ENCODE data around the gene CXorf49. TPM values are rescaled to one million over a fixed set of nuclear protein-coding genes. Genes with fewer than 3 reads are reported as not detected.
"Not testable (repeated sequence)": the region's sequence is repeated elsewhere in the genome, so short reads cannot be mapped to it uniquely, and the experiment has no call there.

Gene CXorf49
- polyA plus RNA-seq, 1 donor (not counting 4 experiments of a cell fraction or from before 2014, with no cell fraction given): not detected

DNA sequence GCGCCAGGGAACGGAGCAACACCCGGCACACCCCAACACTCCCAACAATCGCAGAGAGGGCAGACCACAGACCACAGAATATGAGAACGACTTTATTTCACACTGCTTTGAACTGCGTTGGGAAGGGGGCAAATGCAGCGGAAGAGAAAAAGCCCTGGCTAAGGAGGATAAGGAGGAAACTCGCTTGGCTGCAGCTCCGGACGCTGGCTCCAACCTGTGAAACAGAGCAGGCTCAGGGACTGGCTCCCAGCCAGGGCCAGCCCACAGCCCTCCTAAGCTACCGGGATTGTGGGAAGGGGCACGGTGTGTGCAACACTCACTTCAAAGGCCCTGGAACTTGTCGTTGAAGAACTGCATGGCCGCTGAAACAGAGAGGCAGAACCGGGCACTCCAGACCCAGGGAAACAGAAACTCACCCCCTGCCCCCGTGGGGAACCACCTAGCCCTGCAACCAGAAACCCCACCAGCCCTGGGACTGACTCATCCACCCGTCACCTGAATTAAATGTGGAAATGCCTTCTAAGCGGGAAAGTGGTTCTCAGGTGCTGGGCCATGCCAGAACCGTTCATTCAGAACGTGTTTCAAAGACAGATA, 42.7 kb upstream of the CXorf49 start:
- not testable (repeated sequence) for FAIRE-seq; H2AFZ ChIP-seq (ENCODE audit: control insufficient read depth, low read length)

DNA sequence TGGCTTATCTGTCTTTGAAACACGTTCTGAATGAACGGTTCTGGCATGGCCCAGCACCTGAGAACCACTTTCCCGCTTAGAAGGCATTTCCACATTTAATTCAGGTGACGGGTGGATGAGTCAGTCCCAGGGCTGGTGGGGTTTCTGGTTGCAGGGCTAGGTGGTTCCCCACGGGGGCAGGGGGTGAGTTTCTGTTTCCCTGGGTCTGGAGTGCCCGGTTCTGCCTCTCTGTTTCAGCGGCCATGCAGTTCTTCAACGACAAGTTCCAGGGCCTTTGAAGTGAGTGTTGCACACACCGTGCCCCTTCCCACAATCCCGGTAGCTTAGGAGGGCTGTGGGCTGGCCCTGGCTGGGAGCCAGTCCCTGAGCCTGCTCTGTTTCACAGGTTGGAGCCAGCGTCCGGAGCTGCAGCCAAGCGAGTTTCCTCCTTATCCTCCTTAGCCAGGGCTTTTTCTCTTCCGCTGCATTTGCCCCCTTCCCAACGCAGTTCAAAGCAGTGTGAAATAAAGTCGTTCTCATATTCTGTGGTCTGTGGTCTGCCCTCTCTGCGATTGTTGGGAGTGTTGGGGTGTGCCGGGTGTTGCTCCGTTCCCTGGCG, 2.3 kb upstream of the CXorf49 start:
- H2AFZ ChIP-seq (ENCODE audit: control insufficient read depth, low read length); H3K9me3 ChIP-seq (ENCODE audit: control insufficient read depth, low read depth, low read length); H3K9me1 ChIP-seq (ENCODE audit: control insufficient read depth, extremely low read depth, insufficient read depth, low read length); H3K36me3 ChIP-seq (ENCODE audit: control insufficient read depth in 2 of 2, extremely low read depth in 1 of 2, insufficient read depth in 2 of 2, low read length in 2 of 2); H3K4me2 ChIP-seq (ENCODE audit: control insufficient read depth, extremely low read depth, insufficient read depth, low read depth, low read length); H3K27me3 ChIP-seq (ENCODE audit: control insufficient read depth, extremely low read depth, insufficient read depth, low read length); H3K79me2 ChIP-seq (ENCODE audit: control insufficient read depth, insufficient read depth, low read length); H3K27ac ChIP-seq (ENCODE audit: control insufficient read depth, insufficient read depth, low read length); H3K4me3 ChIP-seq (ENCODE audit: control insufficient read depth in 2 of 3, extremely low read depth in 1 of 3, insufficient read depth in 2 of 3, low read depth in 1 of 3, low read length in 3 of 3); H3K4me1 ChIP-seq (ENCODE audit: control insufficient read depth, extremely low read depth, insufficient read depth, low read length); DNase-seq (ENCODE audit: low read depth, low spot score); H3K9ac ChIP-seq (ENCODE audit: control insufficient read depth, extremely low read depth, insufficient read depth, low read length); dilution Hi-C loops (cut with MboI; ENCODE audit: extremely low pct_ligation_motif_present, low sequenced_read_pairs); H4K20me1 ChIP-seq (ENCODE audit: control insufficient read depth, extremely low read depth, insufficient read depth, low read length); FAIRE-seq: not testable (repeated sequence)

More for the DNA sequence above, 42.7 kb upstream of the CXorf49 start:
- H3K36me3 ChIP-seq (ENCODE audit: control insufficient read depth in 2 of 2, extremely low read depth in 1 of 2, insufficient read depth in 2 of 2, low read length in 2 of 2); dilution Hi-C loops (cut with MboI; ENCODE audit: extremely low pct_ligation_motif_present, low sequenced_read_pairs); H3K79me2 ChIP-seq (ENCODE audit: control insufficient read depth, insufficient read depth, low read length); H3K4me3 ChIP-seq (ENCODE audit: control insufficient read depth in 2 of 3, extremely low read depth in 1 of 3, insufficient read depth in 2 of 3, low read depth in 1 of 3, low read length in 3 of 3); H3K9ac ChIP-seq (ENCODE audit: control insufficient read depth, extremely low read depth, insufficient read depth, low read length); H3K9me3 ChIP-seq (ENCODE audit: control insufficient read depth, low read depth, low read length); DNase-seq (ENCODE audit: low read depth, low spot score); H3K27ac ChIP-seq (ENCODE audit: control insufficient read depth, insufficient read depth, low read length); H4K20me1 ChIP-seq (ENCODE audit: control insufficient read depth, extremely low read depth, insufficient read depth, low read length); H3K4me2 ChIP-seq (ENCODE audit: control insufficient read depth, extremely low read depth, insufficient read depth, low read depth, low read length); H3K27me3 ChIP-seq (ENCODE audit: control insufficient read depth, extremely low read depth, insufficient read depth, low read length); H3K9me1 ChIP-seq (ENCODE audit: control insufficient read depth, extremely low read depth, insufficient read depth, low read length); H3K4me1 ChIP-seq (ENCODE audit: control insufficient read depth, extremely low read depth, insufficient read depth, low read length): not testable (repeated sequence)

DNA sequence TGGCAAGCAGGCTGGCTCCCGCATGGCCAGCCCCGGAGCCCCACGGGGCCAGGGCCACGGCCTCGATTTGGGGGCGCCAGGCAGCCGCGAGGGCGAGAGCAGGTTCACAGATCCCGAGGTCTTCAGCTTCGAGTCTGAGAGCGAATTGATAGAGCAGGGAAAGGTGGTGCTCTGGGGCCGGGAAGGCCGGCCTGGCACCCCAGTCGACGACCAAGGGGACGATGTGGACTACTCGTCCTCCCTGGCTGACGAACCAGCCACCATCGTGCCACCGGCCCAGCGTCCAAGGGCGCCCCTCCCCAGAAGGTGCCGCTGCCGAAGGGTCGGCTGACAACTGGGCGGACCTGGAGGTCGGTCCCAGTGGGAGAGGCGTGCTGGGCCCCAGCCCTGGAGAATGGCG, 1.1 kb upstream of the CXorf49 start:
- H3K4me3 ChIP-seq (ENCODE audit: control insufficient read depth in 2 of 3, extremely low read depth in 1 of 3, insufficient read depth in 2 of 3, low read depth in 1 of 3, low read length in 3 of 3); H3K9me3 ChIP-seq (ENCODE audit: control insufficient read depth, low read depth, low read length); H2AFZ ChIP-seq (ENCODE audit: control insufficient read depth, low read length); H3K36me3 ChIP-seq (ENCODE audit: control insufficient read depth in 2 of 2, extremely low read depth in 1 of 2, insufficient read depth in 2 of 2, low read length in 2 of 2); H3K4me1 ChIP-seq (ENCODE audit: control insufficient read depth, extremely low read depth, insufficient read depth, low read length); dilution Hi-C loops (cut with MboI; ENCODE audit: extremely low pct_ligation_motif_present, low sequenced_read_pairs); DNase-seq (ENCODE audit: low read depth, low spot score); H3K4me2 ChIP-seq (ENCODE audit: control insufficient read depth, extremely low read depth, insufficient read depth, low read depth, low read length); FAIRE-seq; H3K27ac ChIP-seq (ENCODE audit: control insufficient read depth, insufficient read depth, low read length); H3K9me1 ChIP-seq (ENCODE audit: control insufficient read depth, extremely low read depth, insufficient read depth, low read length); H3K9ac ChIP-seq (ENCODE audit: control insufficient read depth, extremely low read depth, insufficient read depth, low read length); H3K27me3 ChIP-seq (ENCODE audit: control insufficient read depth, extremely low read depth, insufficient read depth, low read length); H4K20me1 ChIP-seq (ENCODE audit: control insufficient read depth, extremely low read depth, insufficient read depth, low read length); H3K79me2 ChIP-seq (ENCODE audit: control insufficient read depth, insufficient read depth, low read length): not testable (repeated sequence)

DNA sequence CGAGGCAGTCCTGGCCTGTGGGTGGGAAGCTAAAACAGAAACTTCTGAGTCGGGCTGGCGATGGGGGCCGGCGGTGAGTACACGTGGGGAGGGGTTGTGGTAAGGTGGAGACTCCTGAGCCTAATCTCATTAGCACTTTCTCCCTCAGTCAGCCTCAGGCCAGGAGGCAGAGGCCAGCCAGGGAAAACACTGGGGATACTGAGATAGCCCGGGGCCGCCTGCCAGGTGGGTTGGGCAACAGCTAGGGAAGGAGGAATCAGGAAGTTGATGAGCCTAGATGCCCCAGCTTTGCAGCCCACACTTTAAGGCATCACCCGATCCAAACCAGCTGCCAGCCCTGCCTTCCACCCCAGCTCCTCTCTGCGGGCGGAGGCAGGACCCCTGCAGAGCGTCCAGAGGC, 1.8 kb downstream of the CXorf49 start:
- H3K36me3 ChIP-seq (ENCODE audit: control insufficient read depth in 2 of 2, extremely low read depth in 1 of 2, insufficient read depth in 2 of 2, low read length in 2 of 2); FAIRE-seq; H3K27me3 ChIP-seq (ENCODE audit: control insufficient read depth, extremely low read depth, insufficient read depth, low read length); H3K79me2 ChIP-seq (ENCODE audit: control insufficient read depth, insufficient read depth, low read length); H3K4me2 ChIP-seq (ENCODE audit: control insufficient read depth, extremely low read depth, insufficient read depth, low read depth, low read length); H3K9me3 ChIP-seq (ENCODE audit: control insufficient read depth, low read depth, low read length); H3K27ac ChIP-seq (ENCODE audit: control insufficient read depth, insufficient read depth, low read length); dilution Hi-C loops (cut with MboI; ENCODE audit: extremely low pct_ligation_motif_present, low sequenced_read_pairs); H3K4me3 ChIP-seq (ENCODE audit: control insufficient read depth in 2 of 3, extremely low read depth in 1 of 3, insufficient read depth in 2 of 3, low read depth in 1 of 3, low read length in 3 of 3); H2AFZ ChIP-seq (ENCODE audit: control insufficient read depth, low read length); H3K9me1 ChIP-seq (ENCODE audit: control insufficient read depth, extremely low read depth, insufficient read depth, low read length); H4K20me1 ChIP-seq (ENCODE audit: control insufficient read depth, extremely low read depth, insufficient read depth, low read length); DNase-seq (ENCODE audit: low read depth, low spot score); H3K9ac ChIP-seq (ENCODE audit: control insufficient read depth, extremely low read depth, insufficient read depth, low read length); H3K4me1 ChIP-seq (ENCODE audit: control insufficient read depth, extremely low read depth, insufficient read depth, low read length): not testable (repeated sequence)

DNA sequence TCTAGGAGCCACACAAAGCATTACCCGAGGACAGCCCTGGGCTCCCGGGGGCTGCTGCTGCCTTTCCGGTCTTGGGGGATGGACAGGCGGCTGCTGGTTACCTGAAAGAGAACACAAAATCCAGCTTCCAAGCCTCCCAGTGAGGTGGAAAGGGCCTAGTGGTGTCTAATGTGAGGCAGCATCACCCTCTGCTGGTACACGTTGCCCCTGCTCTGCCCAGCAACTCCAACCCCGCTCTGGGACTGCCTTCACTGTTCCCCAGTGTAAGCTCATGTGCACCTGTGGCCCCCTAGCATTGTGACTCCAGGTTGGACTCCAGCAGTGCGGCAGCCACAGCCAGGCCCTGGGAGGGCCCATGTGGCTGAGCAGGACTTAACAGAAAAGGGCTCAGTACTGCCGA, 2.5 kb downstream of the CXorf49 start:
- H4K20me1 ChIP-seq (ENCODE audit: control insufficient read depth, extremely low read depth, insufficient read depth, low read length); H3K36me3 ChIP-seq (ENCODE audit: control insufficient read depth in 2 of 2, extremely low read depth in 1 of 2, insufficient read depth in 2 of 2, low read length in 2 of 2); FAIRE-seq; H3K9ac ChIP-seq (ENCODE audit: control insufficient read depth, extremely low read depth, insufficient read depth, low read length); dilution Hi-C loops (cut with MboI; ENCODE audit: extremely low pct_ligation_motif_present, low sequenced_read_pairs); H3K27me3 ChIP-seq (ENCODE audit: control insufficient read depth, extremely low read depth, insufficient read depth, low read length); H3K4me3 ChIP-seq (ENCODE audit: control insufficient read depth in 2 of 3, extremely low read depth in 1 of 3, insufficient read depth in 2 of 3, low read depth in 1 of 3, low read length in 3 of 3); H3K4me2 ChIP-seq (ENCODE audit: control insufficient read depth, extremely low read depth, insufficient read depth, low read depth, low read length); H3K9me1 ChIP-seq (ENCODE audit: control insufficient read depth, extremely low read depth, insufficient read depth, low read length); H2AFZ ChIP-seq (ENCODE audit: control insufficient read depth, low read length); H3K79me2 ChIP-seq (ENCODE audit: control insufficient read depth, insufficient read depth, low read length); H3K4me1 ChIP-seq (ENCODE audit: control insufficient read depth, extremely low read depth, insufficient read depth, low read length); H3K27ac ChIP-seq (ENCODE audit: control insufficient read depth, insufficient read depth, low read length); H3K9me3 ChIP-seq (ENCODE audit: control insufficient read depth, low read depth, low read length); DNase-seq (ENCODE audit: low read depth, low spot score): not testable (repeated sequence)
